Activated CD4-positive, CD25-positive, alpha-beta regulatory T cell treated with anti-CD3 and anti-CD28 coated beads, Interleukin-2, amount 50 U/mL, for 72 hours (primary cell): ENCODE results near the gene ETNPPL.
"Not testable (repeated sequence)": the region's sequence is repeated elsewhere in the genome, so short reads cannot be mapped to it uniquely, and the experiment has no call there.

ENCODE experiments used
- DNase-seq: peaks from one replicate; pipeline ENCODE4 v3.0.0; 2021

Gene ETNPPL

DNA sequence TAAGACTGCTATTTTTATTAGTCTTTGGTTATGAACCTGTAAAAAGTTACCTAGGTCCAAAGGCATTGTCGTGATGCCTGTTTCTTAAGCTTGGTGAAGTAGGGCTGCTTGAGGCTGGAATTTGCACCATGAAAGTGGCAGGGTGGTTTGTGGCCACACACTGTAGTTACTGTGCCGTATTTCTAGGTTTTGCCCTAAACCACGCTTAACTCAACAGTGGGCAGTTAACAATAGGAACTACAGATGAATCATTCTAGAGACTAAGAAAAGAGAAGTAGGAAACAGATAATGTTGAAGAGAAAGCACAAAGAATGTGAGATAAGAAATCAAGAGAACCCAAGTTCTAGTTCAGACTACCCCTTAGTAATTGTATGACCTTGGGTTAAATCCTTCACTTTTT, 11.5 kb downstream of the ETNPPL start:
- DNase-seq, result no peak

DNA sequence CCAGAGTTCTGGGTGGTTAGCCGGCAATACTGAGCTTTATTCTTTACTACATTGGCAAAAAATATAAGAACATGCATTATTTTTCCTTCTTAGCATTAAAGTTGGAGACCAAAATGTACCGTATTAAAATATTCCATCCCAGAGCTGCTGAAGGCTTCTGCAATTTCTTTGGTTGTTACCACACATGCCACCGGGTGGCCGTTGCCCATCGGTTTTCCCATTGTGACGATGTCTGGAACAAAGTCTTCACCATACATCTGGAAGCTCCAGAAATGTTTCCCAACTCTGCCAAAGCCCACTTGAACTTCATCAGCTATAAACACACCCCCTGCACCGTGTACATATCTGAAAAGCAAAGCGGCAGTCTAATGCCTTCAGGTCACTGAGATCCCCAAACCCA, 13.7 kb downstream of the ETNPPL start:
- no peak for DNase-seq

DNA sequence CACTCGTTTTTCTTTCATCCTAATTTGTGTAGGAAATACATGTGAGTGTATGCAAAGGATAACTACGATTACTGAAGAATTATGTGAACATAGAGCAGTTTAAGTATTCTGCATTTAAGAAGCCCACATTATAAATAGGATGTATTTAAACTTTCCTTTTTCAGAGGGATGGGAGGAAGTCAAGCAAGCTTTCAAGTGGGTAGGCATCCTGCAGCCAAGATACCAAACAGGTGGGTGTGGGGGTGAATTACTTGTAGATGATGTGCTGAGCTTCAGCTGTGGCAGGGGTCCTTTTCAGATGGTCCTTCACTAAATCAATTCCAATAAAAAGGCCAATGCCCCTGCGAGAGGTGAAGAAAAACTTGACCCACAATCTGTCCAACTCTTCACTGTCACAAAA, 16.3 kb downstream of the ETNPPL start:
- DNase-seq, result no peak

DNA sequence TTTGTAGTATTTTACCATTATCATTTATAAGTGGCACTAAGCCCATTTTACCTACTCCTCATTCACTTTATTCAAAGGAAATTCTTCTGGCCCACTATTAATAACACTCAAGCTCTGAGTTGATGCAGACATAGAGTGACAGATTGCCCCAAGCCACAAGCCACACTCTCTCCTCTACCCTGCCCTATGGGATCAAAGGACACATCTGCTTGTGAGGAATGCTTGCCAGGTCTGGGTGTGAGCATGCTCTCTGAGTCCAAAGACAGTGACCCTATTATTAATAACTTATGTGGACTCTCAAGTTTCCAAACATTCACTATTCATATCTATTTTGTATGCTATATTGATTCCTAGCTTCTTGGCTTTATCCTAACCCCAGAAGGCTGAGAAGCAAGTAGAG, 18.5 kb downstream of the ETNPPL start:
- no peak for DNase-seq

DNA sequence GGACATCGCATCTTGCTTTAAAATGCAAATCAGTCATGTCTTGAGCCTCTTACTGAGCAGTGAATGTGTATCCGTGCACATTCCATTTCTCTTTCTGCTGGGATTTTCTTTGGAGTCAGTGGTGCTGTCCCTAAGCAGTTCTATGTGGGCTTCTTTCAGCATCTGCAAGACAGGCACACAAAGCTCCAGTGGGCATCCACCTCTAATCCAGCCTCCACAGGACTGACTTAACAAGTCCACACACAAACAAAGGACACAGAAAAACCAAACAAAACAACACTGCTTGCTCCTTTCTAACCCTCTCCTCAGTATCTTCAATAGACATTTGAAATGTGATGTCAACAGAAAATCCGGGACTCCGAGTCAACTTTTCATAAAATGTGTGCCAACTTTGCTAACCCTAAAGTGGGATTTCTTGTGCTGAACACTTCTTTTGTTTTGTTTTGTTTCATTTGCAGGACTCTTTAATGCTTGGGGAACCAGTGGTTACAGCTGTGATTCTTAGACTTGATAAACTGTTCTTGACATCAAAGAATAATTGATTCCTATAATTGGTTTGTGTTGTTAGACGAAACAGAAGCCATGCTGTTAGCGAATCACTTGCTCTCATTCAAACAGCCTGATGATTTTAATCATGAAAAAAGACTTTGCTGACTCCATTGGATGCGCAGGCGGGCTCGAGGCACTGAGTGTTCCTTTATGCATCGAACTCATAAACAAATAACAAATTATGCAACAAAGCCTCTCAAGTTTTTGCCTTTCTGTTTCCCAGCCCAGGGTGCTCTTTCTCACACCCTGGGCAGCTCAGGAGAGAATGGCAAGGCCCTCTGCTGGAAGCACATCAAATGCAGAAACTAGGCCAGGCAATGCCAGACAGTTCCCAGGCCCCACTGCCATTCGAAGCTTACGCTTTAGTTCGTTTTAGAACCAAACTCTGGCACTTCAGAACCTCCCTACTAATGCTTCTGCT, 20.1 kb downstream of the ETNPPL start:
- no peak for DNase-seq

DNA sequence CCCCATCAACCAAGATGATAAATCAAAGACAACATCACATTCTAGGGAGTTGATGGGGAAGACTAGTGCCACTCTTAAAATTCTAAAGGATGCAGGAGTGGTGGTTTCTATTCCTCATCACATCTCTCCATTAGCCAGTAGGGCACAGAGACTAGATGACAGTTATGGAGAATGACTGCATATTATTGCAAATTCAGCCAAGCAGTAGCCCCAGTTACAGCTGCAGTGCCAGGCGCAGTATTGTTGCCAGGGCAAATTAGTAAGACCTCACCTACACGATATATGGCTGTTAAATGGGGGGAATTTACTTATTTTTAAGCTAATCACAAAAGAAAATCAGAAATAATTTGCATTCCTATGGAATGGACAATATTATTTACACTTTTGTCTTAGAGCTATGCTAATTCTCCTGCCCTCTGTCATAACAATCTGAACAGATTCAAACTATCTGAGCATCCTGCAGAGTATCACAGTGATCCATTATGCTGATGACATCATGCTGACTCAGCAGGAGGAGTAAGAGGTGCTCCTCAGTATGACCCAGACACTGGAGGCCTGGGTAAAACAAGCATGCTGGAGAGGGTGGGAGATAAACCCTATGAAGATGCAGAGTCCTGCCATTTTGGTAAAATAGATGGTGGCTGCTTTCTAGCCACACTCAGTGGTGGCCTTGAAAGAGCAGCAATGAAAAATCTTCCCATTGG, 24.7 kb downstream of the ETNPPL start:
- no peak for DNase-seq

DNA sequence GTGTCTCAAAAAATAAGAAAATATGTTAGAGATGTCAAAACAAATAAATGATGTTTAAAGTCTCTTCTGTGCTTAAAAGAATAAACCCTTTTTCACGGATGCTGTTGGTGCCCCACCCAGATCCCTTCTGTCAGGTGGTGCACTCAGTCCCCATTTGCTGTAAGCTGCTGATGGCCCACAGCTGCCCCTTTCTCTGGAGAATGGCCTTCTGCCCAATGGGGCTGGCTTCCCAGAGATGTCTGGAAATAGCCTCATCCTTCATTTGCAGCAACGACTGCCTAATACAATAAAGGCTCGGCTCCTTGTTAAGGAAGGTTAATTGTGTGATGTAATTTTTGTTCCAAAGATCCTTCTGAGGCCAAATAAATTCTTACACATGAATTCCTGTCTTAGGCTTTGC, 31.8 kb downstream of the ETNPPL start:
- DNase-seq, result no peak

DNA sequence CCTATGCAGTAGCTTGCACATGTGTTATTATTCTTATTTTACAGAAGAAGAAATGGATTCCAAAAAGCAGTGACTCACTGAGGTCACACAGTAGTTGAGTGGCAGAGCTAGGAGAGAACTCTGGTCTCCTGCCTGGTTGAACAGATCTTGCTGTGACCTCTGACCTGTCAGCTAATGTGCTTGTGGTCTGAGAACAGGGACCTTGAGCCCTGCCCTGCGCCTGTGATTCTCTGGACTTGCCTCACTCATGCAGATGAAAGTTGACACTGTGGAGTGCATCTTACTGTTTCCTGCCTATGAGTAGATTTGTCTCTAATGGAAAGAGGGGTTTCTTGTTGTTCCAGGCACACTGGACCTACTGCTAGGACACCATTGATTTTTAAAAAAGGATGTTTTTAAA, 32.3 kb downstream of the ETNPPL start:
- no peak for DNase-seq

DNA sequence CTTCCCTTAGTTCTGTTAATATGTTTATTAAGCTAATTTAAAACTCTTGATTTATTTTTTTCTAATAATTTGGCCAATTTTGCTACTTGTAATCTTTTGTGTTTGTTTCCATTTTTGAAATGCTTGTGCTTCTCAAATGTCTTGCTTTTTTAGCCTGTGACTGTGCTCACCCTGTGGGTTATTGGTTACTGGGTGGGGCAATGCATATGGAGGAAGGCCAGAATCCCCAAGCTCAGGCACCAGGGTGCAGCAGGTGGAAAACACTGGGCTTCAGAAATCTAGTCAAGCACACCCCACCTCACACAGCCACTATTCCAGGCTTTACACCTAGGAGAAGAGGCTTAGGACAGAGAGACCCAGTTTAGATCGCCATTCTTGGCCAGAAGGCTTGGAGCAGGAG, 33.1 kb downstream of the ETNPPL start:
- no peak for DNase-seq

DNA sequence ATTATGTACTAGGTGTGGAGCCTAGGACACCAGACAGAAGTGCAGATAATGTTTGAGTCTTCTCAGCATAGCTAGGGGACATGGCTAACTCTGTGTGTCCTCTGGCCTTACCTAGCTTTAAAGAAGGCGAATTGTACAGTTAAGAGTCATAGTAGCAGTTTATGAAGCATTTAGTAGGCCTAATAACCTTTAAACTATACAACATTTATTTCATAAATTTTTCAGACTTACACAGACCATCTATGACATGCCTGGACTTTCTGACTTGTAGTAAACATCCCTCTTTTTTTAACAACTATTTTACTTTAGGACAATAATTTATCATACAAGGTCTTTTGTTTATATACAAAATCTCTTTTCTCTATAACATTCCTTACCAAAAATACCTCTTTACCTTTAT, 37.4 kb downstream of the ETNPPL start:
- DNase-seq, result no peak

DNA sequence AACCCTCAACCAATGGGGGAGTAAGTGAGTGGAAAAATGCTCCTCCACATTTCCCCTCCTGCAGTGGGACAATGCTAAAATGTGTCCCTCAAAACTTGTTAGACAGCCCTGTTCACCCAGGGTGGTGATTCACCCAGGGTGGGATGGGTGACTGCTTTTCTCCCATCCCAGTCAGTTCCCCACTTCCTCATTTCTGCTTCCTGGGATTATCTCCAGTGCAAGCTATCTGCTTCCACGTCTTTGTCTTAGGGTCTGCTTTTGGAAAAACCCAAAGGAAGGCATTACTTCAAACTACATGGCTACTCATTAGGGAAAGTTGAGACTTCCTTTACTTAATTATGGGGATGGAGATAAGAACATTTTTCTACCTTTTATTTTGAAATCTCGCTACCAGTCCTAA, 45.5 kb downstream of the ETNPPL start:
- DNase-seq, result no peak

DNA sequence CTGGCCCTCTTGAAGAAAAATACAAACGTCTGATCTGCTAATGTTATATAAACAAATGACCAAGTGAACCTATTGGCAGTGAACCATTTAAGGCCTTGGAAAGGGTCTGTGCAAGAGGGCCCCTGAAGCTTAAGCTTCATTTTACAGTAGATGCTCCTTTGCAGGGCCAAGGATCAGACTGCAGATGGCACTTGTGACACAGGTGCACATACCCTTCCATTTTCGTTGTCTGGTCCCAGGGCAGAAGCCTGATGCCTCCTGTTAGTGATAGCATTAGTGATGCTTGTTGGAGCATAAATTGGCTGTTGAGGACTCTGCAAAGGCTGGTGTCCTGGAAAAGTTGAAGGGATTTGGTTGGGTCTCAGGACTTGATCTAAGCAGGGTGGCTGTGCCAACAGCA, 46.5 kb downstream of the ETNPPL start:
- DNase-seq, result no peak

DNA sequence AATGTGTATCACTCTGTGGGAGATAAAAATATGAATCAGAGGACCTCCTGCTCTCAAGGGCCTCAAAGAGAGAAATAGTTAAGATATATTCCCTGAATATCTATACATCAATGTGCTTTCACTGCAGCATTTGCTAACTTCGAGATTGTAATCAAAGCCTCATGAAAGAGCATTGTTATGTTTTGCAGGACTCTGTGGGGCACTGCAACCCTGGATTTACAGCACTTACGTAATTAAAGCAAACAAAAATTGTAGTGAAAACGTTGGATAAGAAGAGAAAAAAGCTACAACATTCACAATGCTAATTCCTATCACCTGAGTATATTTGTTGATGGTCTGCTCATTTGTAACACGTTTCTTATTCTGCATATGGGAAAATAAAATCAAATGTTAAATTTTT, 48.0 kb downstream of the ETNPPL start:
- DNase-seq, result no peak

DNA sequence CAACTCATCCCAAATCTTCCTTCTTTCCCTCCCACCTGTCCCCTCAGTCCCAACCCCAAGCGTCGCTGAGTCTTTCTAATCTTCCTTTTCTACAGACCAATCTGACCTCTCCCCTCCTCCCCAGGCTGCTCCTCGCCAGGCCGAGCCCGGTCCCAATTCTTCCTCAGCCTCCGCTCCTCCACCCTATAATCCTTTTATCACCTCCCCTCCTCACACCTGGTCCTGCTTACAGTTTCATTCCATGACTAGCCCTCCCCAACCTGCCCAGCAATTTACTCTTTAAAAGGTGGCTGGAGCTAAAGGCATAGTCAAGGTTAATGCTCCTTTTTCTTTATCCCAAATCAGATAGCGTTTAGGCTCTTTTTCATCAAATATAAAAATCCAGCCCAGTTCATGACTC, 52.3 kb downstream of the ETNPPL start:
- not testable (repeated sequence) for DNase-seq

DNA sequence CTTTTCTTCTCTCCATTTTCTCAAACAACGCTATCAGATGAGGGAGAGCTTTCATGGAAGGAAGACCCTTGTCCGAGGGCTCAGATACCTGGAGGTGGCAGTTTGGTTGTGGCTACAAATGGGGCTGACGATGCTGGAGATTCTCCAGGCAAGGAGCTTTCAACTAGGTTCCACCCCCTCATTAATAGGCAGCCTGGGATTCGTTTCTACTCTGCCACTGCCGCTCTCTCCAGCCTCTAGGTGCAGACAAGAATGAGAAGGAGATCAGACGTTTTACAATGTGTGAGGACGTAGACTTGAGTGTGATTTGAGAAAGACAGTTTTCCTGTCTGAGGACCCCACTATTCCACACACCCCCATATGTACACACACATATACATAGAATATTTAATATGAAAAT, 53.1 kb downstream of the ETNPPL start:
- no peak for DNase-seq

DNA sequence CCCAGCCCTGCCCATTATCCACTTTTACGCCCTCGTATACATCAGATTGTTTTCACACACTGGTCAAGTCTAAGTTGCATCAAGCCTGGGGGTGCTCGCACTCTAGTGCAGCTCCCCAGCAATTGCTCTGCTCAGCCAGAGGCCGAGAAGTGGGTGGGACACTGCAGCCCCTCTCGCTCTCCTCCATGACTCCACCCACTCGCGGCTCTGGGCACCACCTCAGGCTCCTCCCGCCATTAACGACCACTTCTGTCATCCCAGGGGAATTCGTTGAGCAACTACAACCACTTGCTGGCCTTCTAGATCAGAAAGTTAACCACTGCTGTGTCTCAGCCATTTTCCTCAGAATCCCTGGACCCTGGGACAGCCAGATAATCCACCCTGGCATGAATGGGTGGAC, 53.6 kb downstream of the ETNPPL start:
- no peak for DNase-seq

DNA sequence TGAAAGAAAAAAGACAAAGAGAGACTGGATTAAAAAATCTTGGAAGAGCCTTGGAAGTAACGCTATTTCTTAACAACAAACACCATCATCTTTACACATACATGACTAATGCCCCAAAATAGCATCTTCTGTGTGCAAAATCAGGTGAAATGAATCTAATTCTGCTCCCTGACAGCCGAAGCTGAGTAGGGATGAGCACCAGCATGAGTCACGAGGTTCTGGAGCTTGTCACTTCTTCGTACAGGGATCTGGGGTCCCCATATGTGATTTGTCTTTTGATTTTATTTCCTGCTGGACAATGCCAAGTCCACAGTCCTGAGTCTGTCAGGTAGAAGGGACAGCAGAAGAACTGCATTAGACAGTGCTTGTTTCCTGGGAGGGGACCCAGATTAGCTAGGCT, 56.6 kb downstream of the ETNPPL start:
- no peak for DNase-seq

DNA sequence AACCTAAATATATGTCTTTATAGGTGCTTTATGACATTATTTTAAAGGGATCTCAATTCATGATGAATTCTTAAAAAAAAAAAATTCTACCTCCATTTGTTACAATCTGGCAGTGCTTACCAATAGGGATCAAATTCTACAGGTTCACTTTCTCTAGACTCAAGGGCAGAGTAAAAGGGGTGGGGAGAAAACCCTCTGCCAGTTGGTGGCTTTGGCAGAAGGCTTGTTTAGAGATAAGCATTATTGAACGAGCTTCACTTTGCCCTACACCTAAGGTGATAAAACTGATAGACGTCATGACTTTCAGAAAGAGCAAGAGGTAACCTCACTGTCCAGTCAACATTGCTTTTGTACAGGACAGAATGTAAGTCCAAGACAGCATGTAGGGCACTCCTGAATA, 58.9 kb downstream of the ETNPPL start:
- DNase-seq, result no peak

DNA sequence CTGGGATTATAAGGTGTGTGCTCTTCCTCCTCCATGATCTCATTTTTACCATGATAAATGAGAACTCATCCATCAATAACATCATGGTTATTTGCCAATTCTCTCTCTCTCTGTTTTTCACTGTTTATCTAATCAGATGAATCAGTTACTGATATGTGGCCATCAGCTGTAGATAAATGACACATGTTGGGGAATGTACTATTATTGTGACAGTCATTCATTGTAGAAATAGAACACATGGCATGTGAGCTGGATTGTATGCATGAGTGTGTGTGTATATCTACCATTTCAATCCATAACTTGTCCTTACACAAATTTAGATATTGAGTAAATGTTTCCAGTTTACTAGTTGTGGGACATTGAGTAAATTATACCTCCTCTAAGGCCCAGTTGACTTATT, 59.5 kb downstream of the ETNPPL start:
- no peak for DNase-seq

DNA sequence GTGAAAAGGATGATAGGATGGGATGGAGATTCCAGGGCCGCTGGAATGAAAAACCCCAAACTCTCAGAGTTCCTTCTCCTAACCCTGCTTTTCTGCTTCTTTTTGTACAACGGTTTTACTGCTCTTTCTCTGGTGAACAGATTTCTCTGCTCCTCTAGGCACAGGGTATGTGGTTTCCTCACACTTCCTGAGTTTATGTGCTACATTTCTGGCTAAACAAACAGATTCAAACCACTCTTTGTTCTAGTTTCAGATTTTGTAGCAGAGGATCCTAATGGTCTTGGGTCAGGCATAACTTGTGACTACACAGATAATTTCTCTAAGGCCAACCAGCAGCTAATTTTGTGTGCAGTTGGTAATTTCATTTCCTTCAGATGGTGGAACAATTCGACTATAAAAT, 59.9 kb downstream of the ETNPPL start:
- DNase-seq, result no peak

DNA sequence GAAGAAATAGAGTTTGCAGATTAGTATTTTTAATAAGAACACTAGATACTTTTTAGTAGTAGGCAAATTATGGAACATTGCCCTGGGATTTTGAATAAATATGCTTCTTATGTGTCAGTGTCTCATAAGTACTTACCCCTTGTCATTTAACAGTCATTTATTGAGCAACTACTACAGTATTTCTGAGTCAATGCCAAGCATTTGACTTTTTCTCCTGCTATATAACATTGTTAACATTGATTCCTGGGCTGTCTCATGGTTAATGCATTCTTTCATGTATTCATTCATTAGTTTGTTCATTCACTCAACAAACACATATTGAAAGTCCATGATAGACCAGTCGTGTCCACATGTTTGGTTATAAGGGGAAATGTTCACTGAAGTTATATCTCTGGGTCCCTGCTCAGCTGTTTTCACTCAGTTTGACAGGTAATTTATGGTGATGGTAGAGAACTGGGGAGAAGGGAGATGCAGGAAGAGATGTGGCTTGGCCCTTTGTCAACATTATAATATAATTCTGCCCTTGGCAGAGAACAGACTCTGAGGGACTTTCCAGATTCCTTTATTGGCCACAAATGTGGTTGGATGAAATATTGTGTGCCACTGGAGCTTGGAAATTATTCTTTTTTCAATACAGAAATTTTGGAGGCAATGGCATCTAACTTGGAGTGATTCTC, 62.6 kb downstream of the ETNPPL start:
- DNase-seq, result no peak

DNA sequence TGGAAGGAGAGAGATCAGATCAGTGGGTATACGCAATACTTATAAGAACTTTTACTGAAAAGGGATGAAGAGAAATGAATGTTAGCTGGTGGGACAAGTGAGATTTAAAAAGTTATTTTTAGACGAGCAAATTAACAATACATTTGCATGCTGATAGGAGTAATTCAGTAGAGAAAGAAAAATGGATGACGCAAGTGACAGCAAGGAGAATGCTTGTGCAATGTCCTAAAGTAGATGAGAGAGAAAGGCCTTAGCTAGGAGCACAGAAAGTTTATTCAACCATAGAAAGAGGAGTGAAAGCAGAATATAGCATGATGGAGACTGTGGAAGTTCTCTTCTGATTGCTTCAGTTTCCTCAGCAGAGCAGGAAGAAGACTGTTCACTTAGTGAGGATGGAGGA, 66.7 kb downstream of the ETNPPL start:
- no peak for DNase-seq

DNA sequence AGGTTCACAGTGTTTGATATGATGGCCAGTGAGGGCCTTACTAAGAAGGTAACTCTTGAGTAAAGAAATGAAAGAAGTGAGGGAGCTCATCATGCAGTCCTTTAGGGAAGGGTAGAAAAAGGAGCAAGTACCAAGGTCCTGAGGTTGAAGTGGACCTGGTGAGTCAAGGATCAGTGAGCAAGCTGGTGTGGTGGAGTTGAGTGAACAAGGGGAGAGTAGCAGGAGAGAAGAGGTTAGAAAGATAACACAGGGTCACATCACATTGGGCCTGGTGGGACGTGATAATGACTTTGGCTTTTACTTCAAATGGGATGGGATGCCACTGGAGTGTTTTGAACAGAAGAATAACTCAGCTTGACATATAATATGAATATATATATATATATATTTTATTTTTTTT, 67.8 kb downstream of the ETNPPL start:
- DNase-seq, result no peak

DNA sequence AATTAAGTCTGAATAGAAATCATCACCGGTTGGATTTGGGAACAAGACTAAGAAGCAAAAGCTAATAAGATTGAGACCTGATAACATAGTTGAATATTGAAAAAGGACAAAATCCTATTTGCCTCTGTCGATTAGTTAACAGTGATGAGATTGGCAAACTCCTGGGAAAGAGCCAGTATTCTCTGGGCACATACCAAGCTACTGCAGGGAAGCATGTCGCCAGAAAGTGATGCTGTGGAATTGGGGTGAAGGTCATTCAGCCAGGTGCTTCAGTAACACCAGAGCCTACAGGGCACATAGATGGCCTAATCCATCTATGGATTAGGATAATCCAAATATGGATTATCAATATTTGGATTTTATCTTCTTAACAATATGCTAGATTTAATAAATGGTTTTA, 68.4 kb downstream of the ETNPPL start:
- no peak for DNase-seq
